Calu3 (cell line): ENCODE results near the gene CYB5D1. TPM values are rescaled to one million over a fixed set of nuclear protein-coding genes. Genes with fewer than 3 reads are reported as not detected.

Experiments
- BruUV-seq: library from RNA; stranded (reverse); fragments of 400-500 nt; replicated peaks from 2 replicates; lab custom pipeline; 2021; lab: Mats Ljungman, UMichigan
- CTCF ChIA-PET: fragments of 300-600 bp; sonication (Branson Sonifier 250); formaldehyde crosslinking; loops from one replicate; lab custom pipeline; 2022; ENCODE audit warnings: antibody characterized with exemption; lab: Charles Lee
- DNase-seq: peaks from one replicate; pipeline ENCODE4 v3.0.0; 2022
- H3K27ac Mint-ChIP-seq: one replicate; pipeline ENCODE4 v1.8.0; 2022; ENCODE audit warnings: mixed read lengths; ENCODE audit not compliant: unreplicated experiment
- H3K27me3 Mint-ChIP-seq: one replicate; pipeline ENCODE4 v1.8.0; 2022; ENCODE audit warnings: mixed read lengths; ENCODE audit not compliant: unreplicated experiment
- H3K36me3 Mint-ChIP-seq: one replicate; pipeline ENCODE4 v1.8.0; 2022; ENCODE audit warnings: mild to moderate bottlenecking, moderate library complexity, mixed read lengths; ENCODE audit not compliant: insufficient read depth, unreplicated experiment
- H3K4me1 Mint-ChIP-seq: one replicate; pipeline ENCODE4 v1.8.0; 2022; ENCODE audit warnings: mild to moderate bottlenecking, low read depth, mixed read lengths; ENCODE audit not compliant: unreplicated experiment
- H3K4me3 Mint-ChIP-seq: one replicate; pipeline ENCODE4 v1.8.0; 2022; ENCODE audit warnings: mild to moderate bottlenecking, low read depth, moderate library complexity, mixed read lengths; ENCODE audit not compliant: unreplicated experiment
- H3K9me3 Mint-ChIP-seq: one replicate; pipeline ENCODE4 v1.8.0; 2022; ENCODE audit warnings: low read depth, mixed read lengths; ENCODE audit not compliant: unreplicated experiment
- CTCF ChIP-seq: fragments of 200-600 bp; IDR thresholded peaks from one replicate; pipeline ENCODE4 v1.8.0; 2022; ENCODE audit warnings: antibody characterized with exemption; ENCODE audit not compliant: unreplicated experiment
- intact Hi-C: fragments of 100-400 bp; cut with micrococcal nuclease; formaldehyde crosslinking; loops from one replicate; pipeline ENCODE4 v1.10.0; 2022; ENCODE audit not compliant: unreplicated experiment
- total RNA-seq: library from RNA; stranded (reverse); gene quantifications from 2 replicates; pipeline ENCODE4 v1.2.3, GENCODE V29; 2022

CYB5D1 gene
- total RNA-seq, 1 experiment from 2014 or later, result 8.0 TPM

DNA sequence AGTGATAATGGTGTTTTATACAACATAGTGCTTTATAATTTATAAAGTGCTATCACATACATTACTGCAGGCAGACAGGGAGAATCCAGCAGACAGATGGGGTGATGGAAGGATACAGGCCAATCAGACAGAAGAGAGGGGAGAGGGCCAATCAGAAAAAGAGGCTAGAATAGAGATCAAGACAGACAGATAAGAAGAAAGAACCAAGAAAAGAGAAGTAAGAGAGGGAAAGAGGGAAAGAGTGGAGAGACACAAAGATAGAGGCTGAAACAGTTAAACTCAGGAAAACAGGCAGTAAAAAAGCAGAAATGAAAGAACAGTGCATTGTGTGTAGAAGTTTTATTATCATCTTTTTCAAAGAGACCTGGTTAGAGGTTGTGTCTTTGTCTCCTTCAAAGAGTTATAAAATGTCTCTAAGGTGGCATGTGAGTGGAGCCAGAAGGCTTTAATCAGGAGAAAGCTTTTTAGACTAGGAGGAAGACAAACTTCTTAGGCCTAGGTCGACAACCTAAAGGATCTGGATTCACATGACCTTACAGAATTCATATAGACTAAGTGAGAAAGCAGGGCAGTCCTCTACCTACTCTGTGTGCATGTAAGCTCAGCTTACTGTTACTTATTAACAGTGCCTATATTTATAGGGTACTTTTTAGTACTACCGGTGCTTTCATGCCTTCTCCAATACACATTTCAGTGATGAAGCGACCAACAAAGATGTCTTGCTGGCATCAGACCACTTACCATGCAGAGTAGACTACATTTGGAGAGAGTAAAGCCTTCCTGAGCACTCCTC lies 22.5 kb downstream of the CYB5D1 start:
- no TSS peak for BruUV-seq
- H3K27me3 Mint-ChIP-seq, result no peaks in the 10 kb centered on the region
- CTCF ChIA-PET, result no interaction called here
- H3K27ac Mint-ChIP-seq, result no peak overlapping the region
- H3K36me3 Mint-ChIP-seq, result peaks cover 10% of the 10 kb centered on the region
- H3K9me3 Mint-ChIP-seq, result no peaks in the 10 kb centered on the region
- no peak for DNase-seq
- H3K4me3 Mint-ChIP-seq, result no peak overlapping the region
- no peak for TF ChIP-seq CTCF
- intact Hi-C loops, result loop anchor here (10.0 kb wide), 1 partner anchor 55 kb away; the partner anchor contains the start of genes CNTROB and TRAPPC1
- H3K4me1 Mint-ChIP-seq, result no peaks in the 10 kb centered on the region

GRCh38 chr17:7881276-7882054 lies 23.7 kb downstream of the CYB5D1 start:
- CTCF ChIA-PET, result no interaction called here
- peaks cover 10% of the 10 kb centered on the region for H3K36me3 Mint-ChIP-seq
- no peaks in the 10 kb centered on the region for H3K9me3 Mint-ChIP-seq
- intact Hi-C loops, result loop anchor here (10.0 kb wide), 1 partner anchor 53 kb away; the partner anchor contains the start of genes CNTROB and TRAPPC1
- H3K27me3 Mint-ChIP-seq, result no peaks in the 10 kb centered on the region
- DNase-seq, result no peak
- no peak overlapping the region for H3K27ac Mint-ChIP-seq
- no peak overlapping the region for H3K4me3 Mint-ChIP-seq
- no peaks in the 10 kb centered on the region for H3K4me1 Mint-ChIP-seq
- BruUV-seq, result no TSS peak
- TF ChIP-seq CTCF, result no peak

GRCh38 chr17:7882068-7882467 lies 24.3 kb downstream of the CYB5D1 start:
- Mint-ChIP-seq H3K4me3 (no peak overlapping the region), H3K27me3 (no peaks in the 10 kb centered on the region), H3K36me3 (peaks cover 10% of the 10 kb centered on the region), H3K9me3 (no peaks in the 10 kb centered on the region), H3K27ac (no peak overlapping the region), H3K4me1 (no peaks in the 10 kb centered on the region)
- CTCF ChIA-PET, result no interaction called here
- TF ChIP-seq CTCF, result no peak
- no peak for DNase-seq
- BruUV-seq, result no TSS peak
- intact Hi-C loops, result loop anchor here (10.0 kb wide), 1 partner anchor 53 kb away; the partner anchor contains the start of genes CNTROB and TRAPPC1

- Mint-ChIP-seq H3K9me3 (no peaks in the 10 kb centered on the region), H3K4me1 (no peaks in the 10 kb centered on the region), H3K27me3 (no peaks in the 10 kb centered on the region), H3K27ac (no peak overlapping the region), H3K4me3 (no peak overlapping the region), H3K36me3 (peaks cover 10% of the 10 kb centered on the region)
- CTCF ChIA-PET, result interaction anchor here (0.6 kb wide), 1 partner anchor 261 kb away, joined by 4 read pairs; no protein-coding TSS in a partner anchor
- intact Hi-C loops, result loop anchor here (10.0 kb wide), 1 partner anchor 52 kb away; the partner anchor contains the start of genes CNTROB and TRAPPC1
- TF ChIP-seq CTCF, result no peak
- BruUV-seq, result no TSS peak
- no peak for DNase-seq
These were observed 24.8 kb downstream of the CYB5D1 start for GRCh38 chr17:7882629-7883028.
